ENCODE results near the gene CRABP1. TPM values are rescaled to one million over a fixed set of nuclear protein-coding genes. Genes with fewer than 3 reads are reported as not detected.
A peak's percentile ranks its signal among the peaks of the same experiment; 100 is the strongest.

CRABP1 gene
- polyA plus RNA-seq, 3 donors, result not detected

DNA sequence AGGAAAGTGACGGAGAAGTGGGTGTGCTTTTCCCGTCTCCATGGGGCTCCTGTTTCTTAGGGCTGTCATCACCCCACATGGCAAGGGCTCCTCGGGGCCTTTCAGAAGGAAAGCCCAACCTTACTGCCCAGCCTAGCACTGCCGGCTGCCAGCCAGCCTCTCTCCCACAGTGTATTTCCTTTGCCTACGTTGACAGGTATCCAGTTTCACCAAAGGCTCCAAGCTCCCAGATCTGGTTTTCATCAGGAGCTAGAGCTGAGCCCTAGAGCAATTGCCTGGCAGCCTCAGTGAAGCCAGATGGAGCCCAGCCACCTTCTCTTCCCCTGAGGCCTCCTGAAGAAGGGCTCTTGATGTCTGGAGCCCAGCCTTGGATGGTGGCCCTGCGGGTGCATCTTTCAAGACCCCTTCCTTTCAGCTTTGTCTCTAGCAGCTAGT lies 20.2 kb downstream of the CRABP1 start:
- Histone ChIP-seq H3K79me2 (ENCODE audit: insufficient read depth, low read length) (no peaks in the 10 kb centered on the region), H3K9ac (ENCODE audit: insufficient read depth, low read length, poor library complexity, severe bottlenecking) (no peak overlapping the region), H3K27me3 (ENCODE audit: control insufficient read depth in 2 of 2, insufficient read depth in 2 of 2, low read length in 2 of 2) (no peaks in the 10 kb centered on the region), H3K4me1 (ENCODE audit: control insufficient read depth in 1 of 2, insufficient read depth in 2 of 2, low read length in 2 of 2) (peaks cover 23 to 26% of the 10 kb centered on the region in 2 donors), H3K27ac (ENCODE audit: low read depth in 1 of 2, low read length in 2 of 2) (no peak overlapping the region), H3K4me2 (replicated peaks; ENCODE audit: extremely low read depth, low read length, poor library complexity, severe bottlenecking) (peak overlapping the region; percentile 56), H3K36me3 (replicated peaks in 1 of 2; ENCODE audit: control insufficient read depth in 1 of 2, insufficient read depth in 2 of 2, low read length in 2 of 2) (no peaks in the 10 kb centered on the region), H4K20me1 (ENCODE audit: insufficient read depth, low read length) (no peaks in the 10 kb centered on the region), H3K4me3 (replicated peaks in 1 of 3; ENCODE audit: low read depth in 2 of 3, low read length in 3 of 3) (no peak overlapping the region), H3K9me3 (replicated peaks in 1 of 2; ENCODE audit: control insufficient read depth in 1 of 2, insufficient read depth in 1 of 2, low read length in 2 of 2) (no peaks in the 10 kb centered on the region), H2AFZ (ENCODE audit: insufficient read depth, low read depth, low read length, poor library complexity, severe bottlenecking) (no peak overlapping the region)
- peaks cover 32% of the 10 kb centered on the region for H3K4me1 Mint-ChIP-seq
- H3K27me3 Mint-ChIP-seq (ENCODE audit: low read depth in 3 of 3), result peaks cover 1 to 8% (median 2%) of the 10 kb centered on the region in 3 donors
- H3K9me3 Mint-ChIP-seq, result peaks cover 0 to 8% (median 0%) of the 10 kb centered on the region in 7 donors
- WGBS (ENCODE audit: insufficient coverage), result 83% methylated on average over 2 of the region's 6 CpGs
- TF ChIP-seq, protein P1, sequence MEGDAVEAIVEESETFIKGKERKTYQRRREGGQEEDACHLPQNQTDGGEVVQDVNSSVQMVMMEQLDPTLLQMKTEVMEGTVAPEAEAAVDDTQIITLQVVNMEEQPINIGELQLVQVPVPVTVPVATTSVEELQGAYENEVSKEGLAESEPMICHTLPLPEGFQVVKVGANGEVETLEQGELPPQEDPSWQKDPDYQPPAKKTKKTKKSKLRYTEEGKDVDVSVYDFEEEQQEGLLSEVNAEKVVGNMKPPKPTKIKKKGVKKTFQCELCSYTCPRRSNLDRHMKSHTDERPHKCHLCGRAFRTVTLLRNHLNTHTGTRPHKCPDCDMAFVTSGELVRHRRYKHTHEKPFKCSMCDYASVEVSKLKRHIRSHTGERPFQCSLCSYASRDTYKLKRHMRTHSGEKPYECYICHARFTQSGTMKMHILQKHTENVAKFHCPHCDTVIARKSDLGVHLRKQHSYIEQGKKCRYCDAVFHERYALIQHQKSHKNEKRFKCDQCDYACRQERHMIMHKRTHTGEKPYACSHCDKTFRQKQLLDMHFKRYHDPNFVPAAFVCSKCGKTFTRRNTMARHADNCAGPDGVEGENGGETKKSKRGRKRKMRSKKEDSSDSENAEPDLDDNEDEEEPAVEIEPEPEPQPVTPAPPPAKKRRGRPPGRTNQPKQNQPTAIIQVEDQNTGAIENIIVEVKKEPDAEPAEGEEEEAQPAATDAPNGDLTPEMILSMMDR (IDR thresholded peaks at IDR 0.05), result no peak
- H3K4me3 Mint-ChIP-seq, result no peak overlapping the region
- no peaks in the 10 kb centered on the region for H3K36me3 Mint-ChIP-seq
- no peak for DNase-seq
- H3K27ac Mint-ChIP-seq, result no peak overlapping the region
- intact Hi-C loops (cut with micrococcal nuclease), result no loop called here

DNA sequence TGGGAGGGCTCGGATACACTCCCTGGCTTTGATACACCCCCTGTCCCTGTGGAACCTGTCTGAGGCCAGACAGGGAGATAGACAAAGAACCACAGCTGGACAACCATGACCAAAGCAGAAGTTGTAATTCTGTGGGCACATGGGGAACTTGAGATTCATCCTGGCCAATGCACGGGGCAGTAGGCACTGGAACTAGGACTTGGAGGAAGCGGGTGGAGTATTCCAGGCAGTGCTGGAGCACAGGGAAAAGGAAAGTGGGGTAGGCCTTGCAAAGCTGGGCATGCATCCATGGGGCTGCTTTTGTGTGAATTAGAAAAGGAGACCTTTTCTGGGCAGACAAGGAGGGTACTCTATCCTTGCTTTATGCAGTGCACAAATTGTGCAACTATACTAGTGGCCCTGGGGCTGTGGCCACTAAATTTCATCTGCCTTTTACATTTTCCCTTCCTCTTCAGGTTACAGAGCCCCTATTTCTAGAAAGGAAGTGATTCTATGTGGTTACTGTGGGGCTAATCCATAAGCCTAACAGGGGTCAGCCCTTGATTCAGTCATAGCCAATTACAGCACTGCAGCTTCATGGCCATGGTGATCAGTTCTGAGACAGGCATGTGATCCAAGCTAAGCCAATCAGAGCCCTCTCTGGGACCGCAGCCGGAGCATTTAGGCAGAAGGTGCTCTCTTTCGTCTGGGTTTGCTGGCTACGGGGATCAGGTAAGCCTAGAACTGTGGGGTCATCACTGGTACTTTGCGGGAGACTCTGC lies 21.0 kb downstream of the CRABP1 start:
- Histone ChIP-seq H3K4me3 (replicated peaks in 1 of 3; ENCODE audit: low read depth in 2 of 3, low read length in 3 of 3) (peak overlapping the region in 1 of 3 experiments; percentile 22), H3K9ac (ENCODE audit: insufficient read depth, low read length, poor library complexity, severe bottlenecking) (no peak overlapping the region), H3K79me2 (ENCODE audit: insufficient read depth, low read length) (no peaks in the 10 kb centered on the region), H3K4me1 (ENCODE audit: control insufficient read depth in 1 of 2, insufficient read depth in 2 of 2, low read length in 2 of 2) (peaks cover 28 to 31% of the 10 kb centered on the region in 2 donors), H3K4me2 (replicated peaks; ENCODE audit: extremely low read depth, low read length, poor library complexity, severe bottlenecking) (peak overlapping the region; percentile 56), H4K20me1 (ENCODE audit: insufficient read depth, low read length) (no peaks in the 10 kb centered on the region), H2AFZ (ENCODE audit: insufficient read depth, low read depth, low read length, poor library complexity, severe bottlenecking) (peak overlapping the region; percentile 29), H3K27ac (ENCODE audit: low read depth in 1 of 2, low read length in 2 of 2) (peak overlapping the region in 1 of 2 donors; percentile 25), H3K36me3 (replicated peaks in 1 of 2; ENCODE audit: control insufficient read depth in 1 of 2, insufficient read depth in 2 of 2, low read length in 2 of 2) (no peaks in the 10 kb centered on the region), H3K9me3 (replicated peaks in 1 of 2; ENCODE audit: control insufficient read depth in 1 of 2, insufficient read depth in 1 of 2, low read length in 2 of 2) (no peaks in the 10 kb centered on the region), H3K27me3 (ENCODE audit: control insufficient read depth in 2 of 2, insufficient read depth in 2 of 2, low read length in 2 of 2) (no peaks in the 10 kb centered on the region)
- 30% methylated on average over 7 of the region's 8 CpGs for WGBS (ENCODE audit: insufficient coverage)
- Mint-ChIP-seq H3K27ac (peak overlapping the region in 6 of 7 donors; percentile 22 to 73 (median 50)), H3K27me3 (ENCODE audit: low read depth in 3 of 3) (peaks cover 0 to 4% (median 2%) of the 10 kb centered on the region in 3 donors), H3K4me1 (peaks cover 38% of the 10 kb centered on the region), H3K36me3 (no peaks in the 10 kb centered on the region), H3K9me3 (peaks cover 0 to 8% (median 0%) of the 10 kb centered on the region in 7 donors), H3K4me3 (peak overlapping the region in 1 of 2 donors; percentile 49)
- DNase-seq, result peak; percentile 22 to 44 (median 33)
- intact Hi-C loops (cut with micrococcal nuclease), result no loop called here
- TF ChIP-seq, protein P1 (IDR thresholded peaks at IDR 0.05), result no peak
